ENCODE measurements around the gene UTP3. TPM values are rescaled to one million over a fixed set of nuclear protein-coding genes. Genes with fewer than 3 reads are reported as not detected.
"Not testable (repeated sequence)": the region's sequence is repeated elsewhere in the genome, so short reads cannot be mapped to it uniquely, and the experiment has no call there.

Gene UTP3
- total and polyA plus RNA-seq, 2 experiments from 2014 or later: 13.9 to 16.2 TPM

- H4K20me1 ChIP-seq (ENCODE audit: insufficient read depth, poor library complexity, severe bottlenecking): no peaks in the 10 kb centered on the region
- H3K9me2 ChIP-seq (replicated peaks; ENCODE audit: insufficient read depth): no peaks in the 10 kb centered on the region
- H3K27ac ChIP-seq: no peak overlapping the region
- no peak overlapping the region for H3K4me2 ChIP-seq
- no peak overlapping the region for H2AFZ ChIP-seq
- TF ChIP-seq CTCF (IDR thresholded peaks at IDR 0.05; ENCODE audit: poor library complexity) (no peak), EZH2phosphoT487 (IDR thresholded peaks at IDR 0.05; ENCODE audit: low read depth, severe bottlenecking, unreplicated experiment) (no peak), EZH2 (IDR thresholded peaks at IDR 0.05; ENCODE audit: borderline replicate concordance) (no peak)
- no peaks in the 10 kb centered on the region for H3K27me3 ChIP-seq
- WGBS (ENCODE audit: low lambda C conversion rate, missing lambda C conversion rate): 48% methylated on average over 5 of the region's 5 CpGs
- H3K9me3 ChIP-seq (ENCODE audit: low read depth): no peaks in the 10 kb centered on the region
- no peak overlapping the region for H3K4me3 ChIP-seq
- H3K36me3 ChIP-seq (replicated peaks; ENCODE audit: insufficient read depth, low read depth): no peaks in the 10 kb centered on the region
- DNase-seq (ENCODE audit: low spot score): no peak
- H3K4me1 ChIP-seq (ENCODE audit: insufficient read depth): peaks cover 3% of the 10 kb centered on the region
- H3K79me2 ChIP-seq: no peaks in the 10 kb centered on the region
Measured at GRCh38 chr4:70654605-70655011, 33.7 kb upstream of the UTP3 start.

- H3K4me2 ChIP-seq: no peak overlapping the region
- H3K36me3 ChIP-seq (replicated peaks; ENCODE audit: insufficient read depth, low read depth): no peaks in the 10 kb centered on the region
- H3K9me3 ChIP-seq (ENCODE audit: low read depth): no peaks in the 10 kb centered on the region
- no peak overlapping the region for H3K27ac ChIP-seq
- H4K20me1 ChIP-seq (ENCODE audit: insufficient read depth, poor library complexity, severe bottlenecking): no peaks in the 10 kb centered on the region
- H2AFZ ChIP-seq: no peak overlapping the region
- 84% methylated on average over 5 of the region's 5 CpGs for WGBS (ENCODE audit: low lambda C conversion rate, missing lambda C conversion rate)
- no peak for DNase-seq (ENCODE audit: low spot score)
- H3K4me1 ChIP-seq (ENCODE audit: insufficient read depth): peaks cover 3% of the 10 kb centered on the region
- no peaks in the 10 kb centered on the region for H3K27me3 ChIP-seq
- H3K9me2 ChIP-seq (replicated peaks; ENCODE audit: insufficient read depth): no peaks in the 10 kb centered on the region
- H3K4me3 ChIP-seq: no peak overlapping the region
- TF ChIP-seq EZH2 (IDR thresholded peaks at IDR 0.05; ENCODE audit: borderline replicate concordance) (no peak), EZH2phosphoT487 (IDR thresholded peaks at IDR 0.05; ENCODE audit: low read depth, severe bottlenecking, unreplicated experiment) (no peak), CTCF (IDR thresholded peaks at IDR 0.05; ENCODE audit: poor library complexity) (no peak)
- no peaks in the 10 kb centered on the region for H3K79me2 ChIP-seq
Measured at GRCh38 chr4:70657326-70657725, 31.0 kb upstream of the UTP3 start.

DNA sequence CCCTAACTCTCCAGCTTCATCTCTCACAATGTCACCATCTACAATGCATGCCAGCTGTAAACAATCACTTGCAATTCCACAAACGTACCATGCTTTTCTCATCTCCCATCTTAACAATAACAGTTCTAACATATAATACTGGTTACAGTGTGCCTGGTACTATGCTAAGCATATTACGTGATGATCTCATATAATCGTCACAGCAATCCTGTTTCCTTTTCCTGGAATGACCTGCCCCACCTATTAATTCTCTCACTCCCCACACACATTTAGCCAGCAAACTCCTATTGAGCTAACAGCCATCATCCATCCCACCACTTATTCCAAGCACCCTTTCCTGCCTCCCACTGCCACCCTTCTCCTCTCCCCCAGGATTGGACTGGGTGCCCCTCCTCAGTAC lies 29.9 kb upstream of the UTP3 start:
- no peak overlapping the region for H2AFZ ChIP-seq
- no peaks in the 10 kb centered on the region for H3K9me3 ChIP-seq (ENCODE audit: low read depth)
- peaks cover 3% of the 10 kb centered on the region for H3K4me1 ChIP-seq (ENCODE audit: insufficient read depth)
- no peak for TF ChIP-seq EZH2phosphoT487 (IDR thresholded peaks at IDR 0.05; ENCODE audit: low read depth, severe bottlenecking, unreplicated experiment)
- TF ChIP-seq EZH2 (IDR thresholded peaks at IDR 0.05; ENCODE audit: borderline replicate concordance): no peak
- TF ChIP-seq CTCF (IDR thresholded peaks at IDR 0.05; ENCODE audit: poor library complexity): no peak
- H3K79me2 ChIP-seq: no peaks in the 10 kb centered on the region
- no peak overlapping the region for H3K4me2 ChIP-seq
- 76% methylated on average over 3 of the region's 3 CpGs for WGBS (ENCODE audit: low lambda C conversion rate, missing lambda C conversion rate)
- no peak for DNase-seq (ENCODE audit: low spot score)
- H4K20me1 ChIP-seq (ENCODE audit: insufficient read depth, poor library complexity, severe bottlenecking): no peaks in the 10 kb centered on the region
- H3K9me2 ChIP-seq (replicated peaks; ENCODE audit: insufficient read depth): no peaks in the 10 kb centered on the region
- no peak overlapping the region for H3K4me3 ChIP-seq
- no peaks in the 10 kb centered on the region for H3K36me3 ChIP-seq (replicated peaks; ENCODE audit: insufficient read depth, low read depth)
- no peak overlapping the region for H3K27ac ChIP-seq
- H3K27me3 ChIP-seq: no peaks in the 10 kb centered on the region

DNA sequence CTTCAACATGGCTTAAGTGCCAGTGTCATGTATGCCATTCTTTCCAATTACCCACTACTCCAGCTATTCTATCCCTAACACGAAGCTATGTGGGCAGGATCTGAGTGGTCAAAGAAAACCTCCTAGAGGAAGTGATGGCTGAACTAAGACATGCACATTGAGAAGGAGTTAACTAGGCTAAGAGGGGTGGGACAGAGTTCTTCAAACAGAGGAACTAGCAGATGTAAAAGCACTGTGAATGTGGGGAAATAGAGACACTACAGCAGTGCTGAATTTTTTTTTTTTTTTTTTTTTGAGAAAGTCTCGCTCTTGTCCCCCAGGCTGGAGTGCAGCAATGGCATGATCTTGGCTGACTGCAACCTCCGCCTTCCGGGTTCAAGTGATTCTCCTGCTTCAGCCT lies 28.2 kb upstream of the UTP3 start:
- Histone ChIP-seq H3K4me1 (ENCODE audit: insufficient read depth) (no peaks in the 10 kb centered on the region), H3K27ac (no peak overlapping the region), H3K9me3 (ENCODE audit: low read depth) (no peaks in the 10 kb centered on the region), H3K4me3 (no peak overlapping the region), H4K20me1 (ENCODE audit: insufficient read depth, poor library complexity, severe bottlenecking) (no peaks in the 10 kb centered on the region), H3K79me2 (no peaks in the 10 kb centered on the region), H2AFZ (no peak overlapping the region), H3K36me3 (replicated peaks; ENCODE audit: insufficient read depth, low read depth) (no peaks in the 10 kb centered on the region), H3K4me2 (no peak overlapping the region), H3K27me3 (no peaks in the 10 kb centered on the region), H3K9me2 (replicated peaks; ENCODE audit: insufficient read depth) (no peaks in the 10 kb centered on the region)
- TF ChIP-seq CTCF (IDR thresholded peaks at IDR 0.05; ENCODE audit: poor library complexity) (no peak), EZH2phosphoT487 (IDR thresholded peaks at IDR 0.05; ENCODE audit: low read depth, severe bottlenecking, unreplicated experiment) (no peak), EZH2 (IDR thresholded peaks at IDR 0.05; ENCODE audit: borderline replicate concordance) (no peak)
- DNase-seq (ENCODE audit: low spot score): no peak
- WGBS (ENCODE audit: low lambda C conversion rate, missing lambda C conversion rate): 87% methylated on average over 4 of the region's 4 CpGs

- not testable (repeated sequence) for H3K4me1 ChIP-seq (ENCODE audit: insufficient read depth); H4K20me1 ChIP-seq (ENCODE audit: insufficient read depth, poor library complexity, severe bottlenecking); H3K9me2 ChIP-seq (replicated peaks; ENCODE audit: insufficient read depth); H3K4me3 ChIP-seq; H3K27ac ChIP-seq; DNase-seq (ENCODE audit: low spot score); H3K4me2 ChIP-seq; H2AFZ ChIP-seq; H3K36me3 ChIP-seq (replicated peaks; ENCODE audit: insufficient read depth, low read depth); H3K27me3 ChIP-seq; H3K79me2 ChIP-seq; H3K9me3 ChIP-seq (ENCODE audit: low read depth)
- WGBS (ENCODE audit: low lambda C conversion rate, missing lambda C conversion rate): 86% methylated on average over 5 of the region's 5 CpGs
Measured at GRCh38 chr4:70661309-70661922, 26.9 kb upstream of the UTP3 start.

Data from hepatocyte (in vitro differentiated cells).